GM12801 (cell line): ENCODE measurements around the gene VPS25.

Experiments used
- CTCF ChIP-seq: IDR thresholded peaks from one replicate; pipeline ENCODE4 v1.5.1; 2011; ENCODE audit warnings: control low read depth; ENCODE audit not compliant: insufficient read length; ENCODE audit errors: extremely low read depth

VPS25 gene

GRCh38 chr17:42795061-42795460 is 21.8 kb downstream of the VPS25 start:
- TF ChIP-seq CTCF, result no peak

GRCh38 chr17:42795465-42795864 is 22.2 kb downstream of the VPS25 start:
- TF ChIP-seq CTCF, result no peak

DNA sequence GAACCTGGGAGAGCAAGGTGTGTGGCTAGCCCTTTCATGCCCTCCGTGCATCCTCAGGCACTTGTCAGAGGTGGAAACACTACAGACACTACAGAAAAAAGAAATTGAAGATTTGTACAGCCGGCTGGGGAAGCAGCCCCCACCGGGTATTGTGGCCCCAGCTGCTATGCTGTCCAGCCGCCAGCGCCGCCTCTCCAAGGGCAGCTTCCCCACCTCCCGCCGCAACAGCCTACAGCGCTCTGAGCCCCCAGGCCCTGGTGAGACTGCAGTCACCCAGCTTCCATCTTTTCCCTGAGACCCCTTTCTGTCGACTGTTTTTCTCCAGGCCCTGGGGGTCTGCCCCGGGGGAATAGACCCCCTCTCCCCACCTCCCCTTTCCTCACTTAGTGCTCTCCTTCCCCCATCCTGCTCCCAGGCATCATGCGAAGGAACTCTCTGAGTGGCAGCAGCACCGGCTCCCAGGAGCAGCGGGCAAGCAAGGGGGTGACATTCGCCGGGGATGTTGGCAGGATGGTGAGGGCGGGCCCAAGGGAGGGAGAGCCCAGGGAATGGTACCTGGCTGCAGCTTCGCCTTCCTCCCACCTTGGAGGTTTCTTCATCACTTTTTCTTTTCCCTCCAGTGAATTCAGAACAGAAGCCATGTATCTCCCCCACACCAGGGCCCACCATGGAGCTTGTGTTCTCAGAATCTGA is 23.0 kb downstream of the VPS25 start:
- TF ChIP-seq CTCF, result no peak

- TF ChIP-seq CTCF, result no peak
These were observed 24.1 kb downstream of the VPS25 start for GRCh38 chr17:42797067-42798007.

GRCh38 chr17:42798011-42798382 is 24.7 kb downstream of the VPS25 start:
- no peak for TF ChIP-seq CTCF

DNA sequence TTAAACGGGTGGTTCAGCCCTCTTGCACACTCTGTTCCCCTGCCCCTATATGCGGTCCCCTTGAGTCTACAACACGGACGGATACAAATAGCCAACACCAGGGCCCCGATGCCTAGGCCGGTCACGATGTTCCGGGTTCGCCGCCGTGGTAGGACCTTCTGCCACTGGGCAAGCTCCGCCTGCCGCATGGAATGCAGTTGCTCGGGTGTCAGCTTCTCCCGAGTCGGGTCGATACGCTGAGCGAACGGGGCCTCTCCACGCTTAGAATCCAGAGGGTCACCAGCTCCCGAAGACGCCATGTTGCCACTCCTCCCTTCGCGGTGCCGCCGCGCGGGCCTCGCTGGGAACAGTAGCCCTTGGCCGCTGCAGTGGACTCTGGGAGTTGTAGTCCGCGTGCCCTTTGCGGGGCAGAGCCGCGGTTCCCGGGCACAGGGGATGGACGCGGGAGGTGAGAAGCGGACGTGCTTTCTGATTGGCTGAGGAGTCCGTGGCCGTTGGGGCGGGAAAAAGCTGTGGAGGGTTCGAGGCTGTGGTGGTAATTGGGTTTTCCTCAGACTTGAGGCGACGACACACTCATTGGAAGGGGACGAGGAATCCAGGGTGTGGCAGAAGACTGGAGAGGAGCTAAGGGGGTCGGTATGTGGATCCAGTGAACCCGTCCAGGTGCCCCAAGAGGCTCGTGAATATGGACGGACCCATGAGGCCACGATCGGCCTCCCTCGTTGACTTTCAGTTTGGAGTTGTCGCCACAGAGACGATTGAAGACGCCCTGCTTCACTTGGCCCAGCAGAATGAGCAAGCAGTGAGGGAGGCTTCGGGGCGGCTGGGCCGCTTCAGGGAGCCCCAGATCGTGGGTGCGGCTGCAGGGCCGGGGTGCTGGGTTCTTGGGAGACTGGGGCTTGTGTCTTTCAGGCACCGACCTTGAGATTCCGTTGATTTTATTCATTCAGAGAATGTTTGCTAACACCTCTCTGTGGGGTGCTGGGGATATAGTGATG is 25.4 kb downstream of the VPS25 start, which contains the start of the genes CNTD1 and COA3:
Gene CNTD1 (plus strand): TSS at position 479 of the 998 bp plus-strand sequence. CDS start 207 bp downstream, at position 686.
Gene COA3 (minus strand): TSS at position 322 of the 998 bp plus-strand sequence. CDS start 23 bp downstream, at position 299.
- no peak for TF ChIP-seq CTCF
